Adrenal gland (tissue), 12 donors: ENCODE results near the gene EDEM1. TPM values are rescaled to one million over a fixed set of nuclear protein-coding genes. Genes with fewer than 3 reads are reported as not detected.

Experiments used
- DNase-seq, 7 donors: peaks; one replicate each; pipeline ENCODE4 v3.0.0-alpha.2; 2019 to 2020
- H3K27ac ChIP-seq, 5 donors: fragments of 200-600 bp; sonication (generic) in 4 of 5; 1 replicate in 3 of 5; 2 replicates in 2 of 5; pipeline versions ENCODE4 v1.5.1 to v1.8.0; 2016 to 2020; ENCODE audit warnings: mild to moderate bottlenecking in 1 of 5
- H3K27me3 ChIP-seq: fragments of 200-600 bp; 2 replicates; pipeline ENCODE4 v1.8.0; 2021
- H3K36me3 ChIP-seq, 2 donors: fragments of 200-600 bp; replicated peaks in 1 of 2; 1 replicate in 1 of 2; 2 replicates in 1 of 2; pipeline versions ENCODE4 v1.5.1 to v1.8.0; 2018 to 2022
- H3K4me1 ChIP-seq, 2 donors: fragments of 200-600 bp; replicated peaks in 1 of 2; 1 replicate in 1 of 2; 2 replicates in 1 of 2; pipeline versions ENCODE4 v1.5.1 to v1.8.0; 2018 to 2021
- H3K4me3 ChIP-seq, 4 donors: fragments of 200-600 bp; sonication (generic) in 3 of 4; one replicate each; pipeline ENCODE4 v1.5.1; 2016 to 2018
- H3K9me3 ChIP-seq, 3 donors: fragments of 200-600 bp; sonication (generic) in 1 of 3; replicated peaks in 1 of 3; 1 replicate in 2 of 3; 2 replicates in 1 of 3; pipeline versions ENCODE4 v1.5.1 to v1.8.0; 2016 to 2021
- CTCF ChIP-seq, 6 experiments: fragments of 450-650 bp in 4 of 6; fragments of 200-600 bp in 2 of 6; sonication (generic) in 1 of 6; IDR thresholded peaks; 1 replicate in 5 of 6; 2 replicates in 1 of 6; pipeline versions ENCODE4 v1.5.1 to v1.8.0; 2016 to 2021; ENCODE audit warnings: antibody characterized with exemption in 6 of 6, mild to moderate bottlenecking in 2 of 6, moderate library complexity in 1 of 6
- POLR2A ChIP-seq, 2 donors: fragments of 450-650 bp; IDR thresholded peaks; one replicate each; pipeline ENCODE4 v1.6.1; 2017; ENCODE audit warnings: antibody characterized with exemption in 2 of 2, mild to moderate bottlenecking in 2 of 2, moderate library complexity in 1 of 2
- WGBS, 4 donors: extraction: QIAGEN DNeasy Blood & Tissue Kit in 2 of 4; methylation state at CpG; one replicate each; pipeline versions ENCODE4 v1.1.5 to v1.1.7; 2013 to 2017; 5-methylcytosine and 5-hydroxymethylcytosine counted together
- intact Hi-C, 2 donors: fragments of 100-400 bp; cut with DNase I; formaldehyde crosslinking; loops; one replicate each; pipeline versions ENCODE4 v1.14.1 to v1.15.0; 2022 to 2023
- polyA plus RNA-seq, 3 donors: library from polyadenylated mRNA; stranded (reverse); fragments of 200-250 nt in 2 of 3; fragments of 350-450 nt in 1 of 3; fragmentation: Illumina TruSeq in 1 of 3; extraction: RNeasy Lipid Tissue Mini Kit (QIAGEN cat#74804) in 1 of 3; gene quantifications; one replicate each; pipeline ENCODE4 v1.2.3, GENCODE V29; 2013 to 2014
- total RNA-seq, 9 donors: library from RNA; depleted of rRNA in 4 of 9; stranded (reverse); fragments of >200 nt in 4 of 9; fragments of 120-200 nt in 1 of 9; fragmentation: NEBNext Ultra II Directional in 1 of 9; extraction: Animal tissue kit (Norgen Biotek cat#: 25700) in 1 of 9; gene quantifications; one replicate each; pipeline versions ENCODE4 v1.1.0 to v1.2.4, GENCODE V29; 2013 to 2023
- donor health status: healthy with polysubstance abuse.
- donor health status: Bipolar disorder and iron deficiency.
- donor health status: DM: yes; HTN: yes; CAD: no.
- donor health status: DM: no; HTN: no; CAD: no.
- donor health status: DM: no; HTN: no; CAD: no.
- donor health status: DM: yes; HTN: yes; CAD: no.

The EDEM1 gene
- total and polyA plus RNA-seq, 12 donors, result 3.1 to 63.6 (median 31.2) TPM

- intact Hi-C loops, result loop anchor here in 1 of 2 donors (10.0 kb wide), 1 partner anchor 53 kb away; no protein-coding TSS in a partner anchor
- Histone ChIP-seq H3K9me3 (no peaks in the 10 kb centered on the region), H3K27ac (peak overlapping the region; percentile 71 to 98 (median 96)), H3K4me1 (peaks cover 4 to 52% of the 10 kb centered on the region in 2 donors), H3K4me3 (peak overlapping the region; percentile 19 to 90 (median 82)), H3K27me3 (no peaks in the 10 kb centered on the region), H3K36me3 (no peaks in the 10 kb centered on the region)
- TF ChIP-seq CTCF (IDR thresholded peaks at IDR 0.05), result no peak
- TF ChIP-seq POLR2A (IDR thresholded peaks at IDR 0.05), result no peak
- WGBS, 4 donors, result 0 to 1% (median 0%) methylated on average over 2 to 66 of the region's 66 CpGs
- DNase-seq, result peak in 6 of 7 donors; percentile 38 to 69 (median 53)
Observed at GRCh38 chr3:5187920-5188418, 462 bp downstream of the EDEM1 start.

- H3K27me3 ChIP-seq, result no peaks in the 10 kb centered on the region
- no peaks in the 10 kb centered on the region for H3K9me3 ChIP-seq
- peak in 5 of 7 donors; percentile 25 to 47 (median 27) for DNase-seq
- H3K4me1 ChIP-seq, result peaks cover 4 to 52% of the 10 kb centered on the region in 2 donors
- intact Hi-C loops, result loop anchor here in 1 of 2 donors (10.0 kb wide), 1 partner anchor 54 kb away; no protein-coding TSS in a partner anchor
- H3K27ac ChIP-seq, result peak overlapping the region; percentile 71 to 98 (median 96)
- no peak for TF ChIP-seq CTCF (IDR thresholded peaks at IDR 0.05)
- TF ChIP-seq POLR2A (IDR thresholded peaks at IDR 0.05), result no peak
- no peaks in the 10 kb centered on the region for H3K36me3 ChIP-seq
- WGBS, 4 donors, result 5 to 8% (median 6%) methylated on average over 14 to 26 of the region's 26 CpGs
- peak overlapping the region; percentile 19 to 90 (median 82) for H3K4me3 ChIP-seq
Observed at GRCh38 chr3:5188419-5189221, 1.1 kb downstream of the EDEM1 start.

GRCh38 chr3:5190147-5190791 is 2.8 kb downstream of the EDEM1 start:
- no peaks in the 10 kb centered on the region for H3K36me3 ChIP-seq
- no peak for DNase-seq
- no peak overlapping the region for H3K27ac ChIP-seq
- no peak for TF ChIP-seq CTCF (IDR thresholded peaks at IDR 0.05)
- TF ChIP-seq POLR2A (IDR thresholded peaks at IDR 0.05), result no peak
- intact Hi-C loops, result no loop called here
- H3K9me3 ChIP-seq, result no peaks in the 10 kb centered on the region
- peaks cover 15 to 66% of the 10 kb centered on the region in 2 donors for H3K4me1 ChIP-seq
- H3K4me3 ChIP-seq, result no peak overlapping the region
- H3K27me3 ChIP-seq, result no peaks in the 10 kb centered on the region
- 78 to 88% (median 82%) methylated on average over 7 of the region's 7 CpGs for WGBS, 4 donors
